ENCODE results near the gene SPRYD3. TPM values are rescaled to one million over a fixed set of nuclear protein-coding genes. Genes with fewer than 3 reads are reported as not detected.

SPRYD3 gene
- total RNA-seq, 1 donor from 2014 or later = 21.8 TPM

DNA sequence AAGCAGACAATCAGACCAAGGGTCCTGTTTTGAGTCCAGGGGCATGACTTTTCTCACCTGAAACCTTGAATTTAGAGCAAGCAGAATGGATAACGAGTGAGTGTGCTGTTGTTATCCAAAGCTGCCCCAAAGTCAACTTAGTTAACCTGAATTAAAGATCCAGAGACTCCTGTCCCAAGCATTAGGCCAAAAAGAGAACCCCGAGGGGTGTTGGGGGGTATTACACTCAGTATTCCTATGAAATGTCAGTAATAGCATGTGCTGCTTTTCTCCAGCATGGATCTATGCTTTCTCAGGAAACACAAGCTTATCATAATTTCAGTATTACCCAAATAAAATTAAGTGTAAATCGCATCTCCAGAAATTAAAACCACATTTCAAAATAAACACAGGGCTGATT is 53.9 kb downstream of the SPRYD3 start:
- Histone ChIP-seq H4K20me1 (ENCODE audit: insufficient read depth, low read length) (peaks cover 57% of the 10 kb centered on the region), H3K27me3 (ENCODE audit: insufficient read depth, low read length) (no peaks in the 10 kb centered on the region), H3K79me2 (ENCODE audit: insufficient read depth, low read length) (peaks cover 54% of the 10 kb centered on the region), H3K4me3 (ENCODE audit: insufficient read depth, low read depth, low read length) (no peak overlapping the region), H3K4me1 (ENCODE audit: insufficient read depth, low read length) (no peaks in the 10 kb centered on the region), H3K9me3 (ENCODE audit: insufficient read depth, low read depth, low read length) (no peaks in the 10 kb centered on the region), H3K36me3 (ENCODE audit: insufficient read depth, low read length) (peaks cover 75% of the 10 kb centered on the region), H3K9ac (ENCODE audit: low read length) (no peak overlapping the region), H3K27ac (ENCODE audit: low read depth, low read length) (no peak overlapping the region), H3K4me2 (ENCODE audit: low read length) (no peak overlapping the region), H2AFZ (ENCODE audit: low read depth, low read length) (no peak overlapping the region)
- FAIRE-seq = no peak
- no peak for DNase-seq (ENCODE audit: low read depth)
- no peaks in the 10 kb centered on the region for H3K9me3 Mint-ChIP-seq (ENCODE audit: unreplicated experiment)
- H3K36me3 Mint-ChIP-seq (ENCODE audit: low read depth, unreplicated experiment) = peaks cover 21% of the 10 kb centered on the region
- H3K4me3 Mint-ChIP-seq (ENCODE audit: unreplicated experiment) = no peak overlapping the region
- H3K4me1 Mint-ChIP-seq (ENCODE audit: low read depth, unreplicated experiment) = no peaks in the 10 kb centered on the region
- no peaks in the 10 kb centered on the region for H3K27me3 Mint-ChIP-seq (ENCODE audit: low read depth, unreplicated experiment)
- TF ChIP-seq, protein P1, sequence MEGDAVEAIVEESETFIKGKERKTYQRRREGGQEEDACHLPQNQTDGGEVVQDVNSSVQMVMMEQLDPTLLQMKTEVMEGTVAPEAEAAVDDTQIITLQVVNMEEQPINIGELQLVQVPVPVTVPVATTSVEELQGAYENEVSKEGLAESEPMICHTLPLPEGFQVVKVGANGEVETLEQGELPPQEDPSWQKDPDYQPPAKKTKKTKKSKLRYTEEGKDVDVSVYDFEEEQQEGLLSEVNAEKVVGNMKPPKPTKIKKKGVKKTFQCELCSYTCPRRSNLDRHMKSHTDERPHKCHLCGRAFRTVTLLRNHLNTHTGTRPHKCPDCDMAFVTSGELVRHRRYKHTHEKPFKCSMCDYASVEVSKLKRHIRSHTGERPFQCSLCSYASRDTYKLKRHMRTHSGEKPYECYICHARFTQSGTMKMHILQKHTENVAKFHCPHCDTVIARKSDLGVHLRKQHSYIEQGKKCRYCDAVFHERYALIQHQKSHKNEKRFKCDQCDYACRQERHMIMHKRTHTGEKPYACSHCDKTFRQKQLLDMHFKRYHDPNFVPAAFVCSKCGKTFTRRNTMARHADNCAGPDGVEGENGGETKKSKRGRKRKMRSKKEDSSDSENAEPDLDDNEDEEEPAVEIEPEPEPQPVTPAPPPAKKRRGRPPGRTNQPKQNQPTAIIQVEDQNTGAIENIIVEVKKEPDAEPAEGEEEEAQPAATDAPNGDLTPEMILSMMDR (IDR thresholded peaks at IDR 0.05; ENCODE audit: insufficient read depth, low read depth, low read length) = no peak
- no peak for TF ChIP-seq EZH2 (IDR thresholded peaks at IDR 0.05; ENCODE audit: insufficient read depth, low read length)
- no peak overlapping the region for H3K27ac Mint-ChIP-seq (ENCODE audit: unreplicated experiment)

DNA sequence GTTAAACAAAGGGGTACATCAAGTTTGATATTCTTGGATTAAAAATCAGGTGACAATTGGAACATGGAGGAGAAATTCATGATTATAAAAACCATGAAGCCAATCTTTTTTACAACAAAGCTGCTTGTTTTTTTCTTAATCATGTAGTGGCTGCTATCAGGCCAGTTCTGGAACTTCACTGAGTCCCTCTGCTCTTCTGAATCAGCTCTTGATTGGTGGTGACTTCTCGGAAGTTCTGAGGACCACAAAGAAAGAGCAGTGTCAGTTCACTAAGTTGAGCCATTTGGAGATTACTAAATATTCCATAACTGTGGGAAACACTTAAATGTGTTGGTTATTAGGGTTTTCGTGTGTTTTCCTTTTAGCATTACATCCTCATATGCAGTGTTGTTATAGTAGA is 64.5 kb downstream of the SPRYD3 start:
- Histone ChIP-seq H3K4me2 (ENCODE audit: low read length) (no peak overlapping the region), H3K4me1 (ENCODE audit: insufficient read depth, low read length) (peaks cover 2% of the 10 kb centered on the region), H3K9me3 (ENCODE audit: insufficient read depth, low read depth, low read length) (no peaks in the 10 kb centered on the region), H3K79me2 (ENCODE audit: insufficient read depth, low read length) (peaks cover 93% of the 10 kb centered on the region), H3K4me3 (ENCODE audit: insufficient read depth, low read depth, low read length) (no peak overlapping the region), H4K20me1 (ENCODE audit: insufficient read depth, low read length) (peaks cover 92% of the 10 kb centered on the region), H3K27me3 (ENCODE audit: insufficient read depth, low read length) (no peaks in the 10 kb centered on the region), H3K36me3 (ENCODE audit: insufficient read depth, low read length) (peaks cover 20% of the 10 kb centered on the region), H2AFZ (ENCODE audit: low read depth, low read length) (no peak overlapping the region), H3K27ac (ENCODE audit: low read depth, low read length) (no peak overlapping the region), H3K9ac (ENCODE audit: low read length) (no peak overlapping the region)
- Mint-ChIP-seq H3K36me3 (ENCODE audit: low read depth, unreplicated experiment) (peaks cover 3% of the 10 kb centered on the region), H3K4me3 (ENCODE audit: unreplicated experiment) (no peak overlapping the region), H3K4me1 (ENCODE audit: low read depth, unreplicated experiment) (peaks cover 16% of the 10 kb centered on the region), H3K9me3 (ENCODE audit: unreplicated experiment) (no peaks in the 10 kb centered on the region), H3K27ac (ENCODE audit: unreplicated experiment) (peak overlapping the region; percentile 34), H3K27me3 (ENCODE audit: low read depth, unreplicated experiment) (no peaks in the 10 kb centered on the region)
- peak; percentile 13 for FAIRE-seq
- no peak for TF ChIP-seq EZH2 (IDR thresholded peaks at IDR 0.05; ENCODE audit: insufficient read depth, low read length)
- TF ChIP-seq, protein P1 (IDR thresholded peaks at IDR 0.05; ENCODE audit: insufficient read depth, low read depth, low read length) = no peak
- DNase-seq (ENCODE audit: low read depth) = no peak

Small RNAs within 50 kb of the gene (microRNA-seq; reads per million reads assigned to microRNA genes)
- 1.4 reads per million for gene MIR6757

Other genes starting within 250 kb of the SPRYD3 start
- 0.50 and 0.82 TPM in 2 replicates for gene KRT79, start 245.1 kb downstream of the SPRYD3 start, total RNA-seq
- not detected in 2 replicates for gene KRT78, start 230.4 kb downstream of the SPRYD3 start, total RNA-seq
- 2,321 and 2,570 TPM in 2 replicates for gene KRT8, start 174.3 kb downstream of the SPRYD3 start, total RNA-seq
- gene KRT18, start 130.3 kb downstream of the SPRYD3 start, total RNA-seq = 1,741 and 1,989 TPM in 2 replicates
- gene EIF4B, start 72.9 kb downstream of the SPRYD3 start, total RNA-seq = 231 and 242 TPM in 2 replicates
- 15.4 and 21.1 TPM in 2 replicates for gene TNS2, start 29.3 kb downstream of the SPRYD3 start, total RNA-seq
- 20.8 and 26.3 TPM in 2 replicates for gene IGFBP6, start 18.3 kb upstream of the SPRYD3 start, total RNA-seq
- gene SOAT2, start 24.1 kb upstream of the SPRYD3 start, total RNA-seq = not detected in 2 replicates
- 31.0 and 32.7 TPM in 2 replicates for gene ZNF740, start 101.3 kb upstream of the SPRYD3 start, total RNA-seq
- gene CSAD, start 101.5 kb upstream of the SPRYD3 start, total RNA-seq = 16.7 and 19.4 TPM in 2 replicates
- gene ITGB7, start 127.9 kb upstream of the SPRYD3 start, total RNA-seq = 0.79 and 1.3 TPM in 2 replicates
- 10.1 and 11.7 TPM in 2 replicates for gene RARG, start 152.8 kb upstream of the SPRYD3 start, total RNA-seq
- gene ESPL1, start 188.9 kb upstream of the SPRYD3 start, total RNA-seq = 1.2 and 2.0 TPM in 2 replicates
- 279 and 281 TPM in 2 replicates for gene PFDN5, start 216.2 kb upstream of the SPRYD3 start, total RNA-seq
- gene MYG1, start 220.3 kb upstream of the SPRYD3 start, total RNA-seq = 37.8 and 40.9 TPM in 2 replicates
- 40.8 and 44.4 TPM in 2 replicates for gene AAAS, start 242.2 kb upstream of the SPRYD3 start, total RNA-seq

Data from astrocyte (in vitro differentiated cells and primary cell).